GM06990 (cell line): ENCODE measurements around the gene CXCL12.

Experiments
- DNase-seq: peaks from one replicate; pipeline ENCODE4 v3.0.0-alpha.2; 2011; ENCODE audit not compliant: insufficient read length; ENCODE audit errors: extremely low read depth
- H3K27me3 ChIP-seq: replicated peaks from 2 replicates; pipeline ENCODE4 v1.6.0; 2011; ENCODE audit warnings: low read length; ENCODE audit not compliant: control insufficient read depth, insufficient read depth
- H3K36me3 ChIP-seq: 2 replicates; pipeline ENCODE4 v1.5.1; 2011; ENCODE audit warnings: low read length; ENCODE audit not compliant: control insufficient read depth, insufficient read depth
- H3K4me3 ChIP-seq: replicated peaks from 2 replicates; pipeline ENCODE4 v1.5.1; 2011; ENCODE audit warnings: low read depth, mild to moderate bottlenecking, control low read depth, low read length
- CTCF ChIP-seq: IDR thresholded peaks from 2 replicates; pipeline ENCODE4 v1.5.1; 2011; ENCODE audit warnings: low read length, control low read depth, mild to moderate bottlenecking, inconsistent platforms; ENCODE audit not compliant: insufficient read depth, poor library complexity, severe bottlenecking

The CXCL12 gene

GRCh38 chr10:44411251-44411650, 26.4 kb upstream of the CXCL12 start:
- TF ChIP-seq CTCF: no peak
- Histone ChIP-seq H3K36me3 (no peaks in the 10 kb centered on the region), H3K27me3 (no peaks in the 10 kb centered on the region), H3K4me3 (no peak overlapping the region)
- no peak for DNase-seq

DNA sequence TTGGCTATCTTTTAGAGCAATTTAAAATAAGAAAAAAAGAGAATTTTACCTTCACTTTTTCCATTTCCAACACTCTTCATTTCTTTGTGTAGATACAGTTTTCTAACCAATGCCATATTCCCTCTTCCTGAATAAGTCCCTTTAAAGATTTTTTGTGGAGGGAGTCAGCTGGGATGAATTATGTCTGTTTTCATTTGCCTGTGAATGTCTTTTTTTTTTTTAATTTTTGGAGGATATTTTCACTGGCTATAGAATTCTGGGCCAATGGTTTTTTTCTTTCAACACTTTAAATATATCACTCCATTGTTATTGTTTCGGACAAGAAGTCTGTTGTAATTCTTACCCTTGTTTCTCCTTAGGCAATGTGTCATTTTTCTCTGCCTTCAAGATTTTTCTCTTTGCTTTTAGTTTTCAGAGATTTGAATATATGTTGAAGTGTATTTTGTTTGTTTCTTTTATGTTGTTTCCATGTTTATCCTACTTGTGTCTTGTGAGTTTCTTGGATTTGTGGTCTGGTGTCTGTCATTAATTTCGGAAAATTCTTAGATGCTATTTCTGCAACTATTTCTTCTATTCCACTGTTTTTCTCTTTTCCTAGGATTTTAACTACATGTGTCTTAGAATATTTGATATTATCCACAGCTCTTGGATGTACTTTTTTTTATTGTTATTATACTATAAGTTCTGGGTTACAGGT, 20.0 kb upstream of the CXCL12 start:
- no peak for TF ChIP-seq CTCF
- Histone ChIP-seq H3K4me3 (no peak overlapping the region), H3K36me3 (no peaks in the 10 kb centered on the region), H3K27me3 (no peaks in the 10 kb centered on the region; the same call in 1 of the 2 replicates)
- DNase-seq: no peak

- Histone ChIP-seq H3K36me3 (no peaks in the 10 kb centered on the region), H3K4me3 (no peak overlapping the region), H3K27me3 (no peaks in the 10 kb centered on the region; the same call in none of the 2 replicates)
- no peak for DNase-seq
- TF ChIP-seq CTCF: no peak
Observed at GRCh38 chr10:44402465-44403195, 17.7 kb upstream of the CXCL12 start.

GRCh38 chr10:44400541-44400940, 15.6 kb upstream of the CXCL12 start:
- no peak overlapping the region for H3K4me3 ChIP-seq
- no peaks in the 10 kb centered on the region for H3K36me3 ChIP-seq
- no peak for DNase-seq
- no peak for TF ChIP-seq CTCF
- no peaks in the 10 kb centered on the region; the same call in none of the 2 replicates for H3K27me3 ChIP-seq

DNA sequence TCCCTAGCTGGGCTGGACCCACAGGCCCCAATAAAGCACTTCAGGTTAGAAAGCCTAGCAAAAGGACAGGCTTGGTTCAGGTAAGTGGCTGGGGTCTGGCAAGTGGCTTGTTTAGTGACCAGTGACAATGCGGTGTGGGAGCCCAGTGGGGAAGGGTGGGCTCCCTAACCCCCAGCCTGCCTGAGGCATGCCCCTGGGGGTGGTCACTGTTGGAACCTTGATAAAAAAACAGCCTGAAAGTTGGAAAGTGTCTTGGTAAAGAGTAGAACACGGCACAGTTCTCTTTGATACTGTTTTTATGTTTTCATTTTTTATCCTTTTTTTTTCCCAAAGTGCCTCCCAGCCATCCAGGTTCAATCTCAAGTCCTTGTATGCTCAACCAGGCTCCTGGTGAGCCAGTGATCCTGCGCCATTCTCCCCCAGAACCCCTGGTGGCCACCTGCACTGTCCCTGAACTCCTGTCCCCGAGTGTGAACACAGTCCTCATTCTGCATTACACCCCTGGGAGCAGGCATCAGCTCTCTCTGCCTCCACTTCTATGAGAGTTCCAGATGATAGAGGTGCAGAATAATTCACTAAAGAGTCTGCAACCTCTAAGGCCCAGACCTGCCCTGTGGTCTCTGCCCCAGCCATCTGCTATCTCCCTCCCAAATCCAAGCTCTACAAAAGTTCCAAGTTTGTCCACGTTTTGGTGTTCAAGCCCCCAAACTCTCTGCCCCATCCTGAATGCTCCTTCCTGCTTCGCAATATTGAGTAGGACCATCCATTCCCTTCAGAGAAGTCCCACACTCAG, 15.0 kb upstream of the CXCL12 start:
- Histone ChIP-seq H3K27me3 (no peaks in the 10 kb centered on the region; the same call in none of the 2 replicates), H3K36me3 (no peaks in the 10 kb centered on the region), H3K4me3 (no peak overlapping the region)
- TF ChIP-seq CTCF: no peak
- DNase-seq: no peak
